Stimulated activated CD4-positive, alpha-beta T cell treated with anti-CD3 and anti-CD28 coated beads, Interleukin-4, amount 100 ng/mL, for 24 hours (primary cell): ENCODE measurements around the gene PTP4A2.
A peak's percentile ranks its signal among the peaks of the same experiment; 100 is the strongest.

ENCODE experiments used
- DNase-seq: peaks from one replicate; pipeline ENCODE4 v3.0.0-alpha.2; 2020

The PTP4A2 gene

GRCh38 chr1:31938184-31938975 is at the start of gene PTP4A2:
PTP4A2 (minus strand) TSS chr1:31938368; CDS start chr1:31919065, 19,303 bp downstream.
- DNase-seq = peak; percentile 77

GRCh38 chr1:31987135-31987619 is 49.0 kb upstream of the PTP4A2 start:
- no peak for DNase-seq

GRCh38 chr1:31985430-31985829 is 47.3 kb upstream of the PTP4A2 start:
- no peak for DNase-seq

GRCh38 chr1:31984419-31985347 is 46.5 kb upstream of the PTP4A2 start:
- peak; percentile 45 for DNase-seq

GRCh38 chr1:31981972-31982371 is 43.8 kb upstream of the PTP4A2 start:
- peak; percentile 24 for DNase-seq

- DNase-seq = no peak
These were observed 43.3 kb upstream of the PTP4A2 start for GRCh38 chr1:31981456-31981839.

- no peak for DNase-seq
These were observed 42.8 kb upstream of the PTP4A2 start for GRCh38 chr1:31980835-31981455.

- no peak for DNase-seq
These were observed 40.8 kb upstream of the PTP4A2 start for GRCh38 chr1:31978843-31979400.

- DNase-seq = no peak
These were observed 39.4 kb upstream of the PTP4A2 start for GRCh38 chr1:31977385-31978131.

- no peak for DNase-seq
These were observed 38.2 kb upstream of the PTP4A2 start for GRCh38 chr1:31976401-31976800.

GRCh38 chr1:31970873-31971272 is 32.7 kb upstream of the PTP4A2 start:
- DNase-seq = no peak

- no peak for DNase-seq
These were observed 23.4 kb upstream of the PTP4A2 start for GRCh38 chr1:31961536-31961935.

- no peak for DNase-seq
These were observed 21.6 kb upstream of the PTP4A2 start for GRCh38 chr1:31959521-31960340.

- DNase-seq = peak; percentile 70
These were observed 19.8 kb upstream of the PTP4A2 start for GRCh38 chr1:31957701-31958674.

- DNase-seq = peak; percentile 89
These were observed 18.0 kb upstream of the PTP4A2 start for GRCh38 chr1:31955917-31956736.

GRCh38 chr1:31954607-31955283 is 16.6 kb upstream of the PTP4A2 start:
- no peak for DNase-seq

- DNase-seq = no peak
These were observed 14.7 kb upstream of the PTP4A2 start for GRCh38 chr1:31952825-31953220.

- no peak for DNase-seq
These were observed 13.1 kb upstream of the PTP4A2 start for GRCh38 chr1:31951276-31951675.
